Effector memory CD4-positive, alpha-beta T cell (primary cell): Measurements from ENCODE around the gene GYS1.
"Not testable (repeated sequence)": the region's sequence is repeated elsewhere in the genome, so short reads cannot be mapped to it uniquely, and the experiment has no call there.

Source experiments
- DNase-seq, 3 donors: peaks; one replicate each; pipeline ENCODE4 v3.0.0-alpha.2; 2020
- H3K27ac ChIP-seq: 2 replicates; pipeline ENCODE4 v1.7.0; 2013; ENCODE audit warnings: mild to moderate bottlenecking, low read length, moderate library complexity; ENCODE audit not compliant: insufficient read depth, poor library complexity, severe bottlenecking
- H3K27me3 ChIP-seq: replicated peaks from 2 replicates; pipeline ENCODE4 v1.7.0; 2013; ENCODE audit warnings: mild to moderate bottlenecking, low read length; ENCODE audit not compliant: insufficient read depth, control insufficient read depth, poor library complexity, severe bottlenecking
- H3K36me3 ChIP-seq: 2 replicates; pipeline ENCODE4 v1.7.0; 2013; ENCODE audit warnings: mild to moderate bottlenecking, low read length, moderate library complexity; ENCODE audit not compliant: control insufficient read depth, insufficient read depth
- H3K4me1 ChIP-seq: 2 replicates; pipeline ENCODE4 v1.7.0; 2013; ENCODE audit warnings: low read length, mild to moderate bottlenecking; ENCODE audit not compliant: control insufficient read depth, insufficient read depth, poor library complexity, severe bottlenecking
- H3K4me3 ChIP-seq: 2 replicates; pipeline ENCODE4 v1.7.0; 2013; ENCODE audit warnings: low read length, low read depth, mild to moderate bottlenecking; ENCODE audit not compliant: insufficient read depth, poor library complexity, severe bottlenecking
- H3K9me3 ChIP-seq: 2 replicates; pipeline ENCODE4 v1.7.0; 2013; ENCODE audit warnings: mild to moderate bottlenecking, low read length, moderate library complexity; ENCODE audit not compliant: control insufficient read depth

GYS1 gene

GRCh38 chr19:49029749-49030148, 36.6 kb upstream of the GYS1 start:
- not testable (repeated sequence) for H3K36me3 ChIP-seq, H3K27me3 ChIP-seq, DNase-seq, H3K4me1 ChIP-seq, H3K9me3 ChIP-seq, H3K4me3 ChIP-seq, H3K27ac ChIP-seq

GRCh38 chr19:49028686-49029085, 35.6 kb upstream of the GYS1 start:
- not testable (repeated sequence) for H3K27me3 ChIP-seq, H3K9me3 ChIP-seq, H3K27ac ChIP-seq, H3K36me3 ChIP-seq, DNase-seq, H3K4me1 ChIP-seq, H3K4me3 ChIP-seq

- not testable (repeated sequence) for H3K4me3 ChIP-seq, H3K4me1 ChIP-seq, DNase-seq, H3K9me3 ChIP-seq, H3K27me3 ChIP-seq, H3K27ac ChIP-seq, H3K36me3 ChIP-seq
Measured at GRCh38 chr19:49025599-49025998, 32.5 kb upstream of the GYS1 start.

- not testable (repeated sequence) for H3K27me3 ChIP-seq, DNase-seq, H3K4me1 ChIP-seq, H3K9me3 ChIP-seq, H3K36me3 ChIP-seq, H3K27ac ChIP-seq, H3K4me3 ChIP-seq
Measured at GRCh38 chr19:49025088-49025487, 32.0 kb upstream of the GYS1 start.

- H3K4me1 ChIP-seq, H3K9me3 ChIP-seq, H3K27ac ChIP-seq, DNase-seq, H3K27me3 ChIP-seq, H3K36me3 ChIP-seq, H3K4me3 ChIP-seq: not testable (repeated sequence)
Measured at GRCh38 chr19:49024233-49024632, 31.1 kb upstream of the GYS1 start, which contains the start of gene CGB3. Gene CGB3, minus strand, starts transcription at chr19:49024333. Its CDS starts 362 bp downstream, at chr19:49023971.

GRCh38 chr19:49022116-49022515, 29.0 kb upstream of the GYS1 start:
- Histone ChIP-seq H3K9me3 (no peaks in the 10 kb centered on the region), H3K27me3 (no peaks in the 10 kb centered on the region), H3K4me1 (peaks cover 12% of the 10 kb centered on the region), H3K36me3 (no peaks in the 10 kb centered on the region), H3K27ac (no peak overlapping the region), H3K4me3 (no peak overlapping the region)
- no peak for DNase-seq

- Histone ChIP-seq H3K4me3 (no peak overlapping the region), H3K4me1 (peaks cover 13% of the 10 kb centered on the region), H3K27ac (no peak overlapping the region), H3K36me3 (no peaks in the 10 kb centered on the region), H3K9me3 (no peaks in the 10 kb centered on the region), H3K27me3 (no peaks in the 10 kb centered on the region)
- DNase-seq: no peak
Measured at GRCh38 chr19:49020931-49021895, 28.1 kb upstream of the GYS1 start.

- no peak overlapping the region for H3K27ac ChIP-seq
- H3K27me3 ChIP-seq: no peaks in the 10 kb centered on the region
- DNase-seq: no peak
- no peak overlapping the region for H3K4me3 ChIP-seq
- peaks cover 13% of the 10 kb centered on the region for H3K4me1 ChIP-seq
- H3K36me3 ChIP-seq: no peaks in the 10 kb centered on the region
- no peaks in the 10 kb centered on the region for H3K9me3 ChIP-seq
Measured at GRCh38 chr19:49020342-49020741, 27.2 kb upstream of the GYS1 start.

- H3K4me1 ChIP-seq: peaks cover 13% of the 10 kb centered on the region
- no peak overlapping the region for H3K27ac ChIP-seq
- peak overlapping the region; percentile 66 for H3K4me3 ChIP-seq
- H3K36me3 ChIP-seq: no peaks in the 10 kb centered on the region
- no peaks in the 10 kb centered on the region for H3K9me3 ChIP-seq
- H3K27me3 ChIP-seq: no peaks in the 10 kb centered on the region
- peak; percentile 45 to 57 (median 46) for DNase-seq
Measured at GRCh38 chr19:49019242-49019932, 26.3 kb upstream of the GYS1 start.
